GM12878 (cell line): ENCODE measurements around the gene ZNF791. TPM values are rescaled to one million over a fixed set of nuclear protein-coding genes. Genes with fewer than 3 reads are reported as not detected.
A peak's percentile ranks its signal among the peaks of the same experiment; 100 is the strongest.

Experiments
- DPF2 ChIP-seq: fragments of 450-650 bp; IDR thresholded peaks from 2 replicates; pipeline ENCODE4 v1.6.1; 2017; ENCODE audit warnings: mild to moderate bottlenecking
- EP300 ChIP-seq, 2 experiments: fragments of 150-350 bp in 1 of 2; IDR thresholded peaks; 2 replicates each; pipeline ENCODE4 v1.6.1; 2011 to 2012; ENCODE audit warnings: low read depth in 2 of 2, low read length in 2 of 2, borderline replicate concordance in 1 of 2, improper control_type of control experiment in 1 of 2, inconsistent platforms in 1 of 2; ENCODE audit not compliant: control insufficient read depth in 1 of 2
- ETV6 ChIP-seq, 2 experiments: fragments of 450-650 bp in 1 of 2; IDR thresholded peaks in 1 of 2; conservative IDR thresholded peaks in 1 of 2; 2 replicates each; pipeline ENCODE4 v1.6.1; 2014; ENCODE audit warnings: antibody characterized with exemption in 1 of 2, borderline replicate concordance in 1 of 2, low read depth in 1 of 2, mild to moderate bottlenecking in 1 of 2, moderate library complexity in 1 of 2
- GABPA ChIP-seq: IDR thresholded peaks from 2 replicates; pipeline ENCODE4 v1.6.1; 2014; ENCODE audit warnings: antibody characterized with exemption, low read depth, mild to moderate bottlenecking, inconsistent platforms
- HDAC2 ChIP-seq: fragments of 200-600 bp; sonication (generic); IDR thresholded peaks from 2 replicates; pipeline ENCODE4 v1.6.1; 2017
- MYB ChIP-seq: fragments of 150-350 bp; IDR thresholded peaks from 2 replicates; pipeline ENCODE4 v1.6.1; 2014; ENCODE audit warnings: mild to moderate bottlenecking, low read depth, low read length, borderline replicate concordance
- NFIC ChIP-seq: IDR thresholded peaks from 2 replicates; pipeline ENCODE4 v1.6.1; 2012; ENCODE audit warnings: low read depth, mild to moderate bottlenecking, inconsistent platforms, low read length, moderate library complexity
- NR2F1 ChIP-seq: fragments of 450-650 bp; conservative IDR thresholded peaks from 2 replicates; pipeline ENCODE4 v1.6.1; 2017; ENCODE audit warnings: mild to moderate bottlenecking
- SMARCA5 ChIP-seq: fragments of 450-650 bp; IDR thresholded peaks from 2 replicates; pipeline ENCODE4 v1.6.1; 2017; ENCODE audit warnings: mild to moderate bottlenecking
- SMC3 ChIP-seq: IDR thresholded peaks from 2 replicates; pipeline ENCODE4 v1.6.1; 2011; ENCODE audit warnings: low read length, improper control_type of control experiment, borderline replicate concordance
- SRF ChIP-seq, 2 experiments: IDR thresholded peaks; 2 replicates each; pipeline ENCODE4 v1.6.1; 2011; ENCODE audit warnings: low read depth in 2 of 2, low read length in 2 of 2, mild to moderate bottlenecking in 1 of 2, moderate library complexity in 1 of 2
- SUPT20H ChIP-seq: IDR thresholded peaks from 2 replicates; pipeline ENCODE4 v1.6.1; 2011; ENCODE audit warnings: low read depth, mild to moderate bottlenecking, low read length, moderate library complexity, borderline replicate concordance; ENCODE audit not compliant: control insufficient read depth
- polyA plus RNA-seq, 11 experiments: library from polyadenylated mRNA; depleted of rRNA in 4 of 11; unstranded in 6 of 11; stranded (reverse) in 5 of 11; fragments of >200 nt; fragmentation: Nextera tagmentation in 4 of 11; fragmentation: Illumina TruSeq in 1 of 11; extraction: Ambion mirVana in 4 of 11; extraction: Trizol in 1 of 11; gene quantifications; 1 replicate in 1 of 11; 2 replicates in 10 of 11; pipeline versions ENCODE4 v1.2.1 to v1.2.3, GENCODE V29; 2011 to 2016; ENCODE audit warnings: inconsistent platforms in 2 of 11, missing spikeins in 2 of 11, low read depth in 1 of 11
- total RNA-seq, 4 experiments: library from RNA; depleted of rRNA in 3 of 4; stranded (reverse); fragments of >200 nt in 3 of 4; fragmentation: Illumina TruSeq in 1 of 4; extraction: Trizol in 1 of 4; gene quantifications; 2 replicates each; pipeline versions ENCODE4 v1.2.1 to v1.2.3, GENCODE V29; 2013 to 2021
- TF ChIP-seq, protein P1 (sequence below): IDR thresholded peaks from 2 replicates; pipeline ENCODE4 v1.6.1; 2011; ENCODE audit warnings: borderline replicate concordance, low read depth, mild to moderate bottlenecking, moderate library complexity, mixed read lengths, low read length; ENCODE audit not compliant: insufficient read depth; ENCODE audit errors: extremely low read length
- TF ChIP-seq, protein P2 (sequence below): fragments of 450-650 bp; formaldehyde crosslinking; IDR thresholded peaks from 2 replicates; pipeline ENCODE4 v1.5.0; 2022; ENCODE audit warnings: mild to moderate bottlenecking, missing genetic modification characterization
- TF ChIP-seq, protein P3 (sequence below): fragments of 450-650 bp; IDR thresholded peaks from 2 replicates; pipeline ENCODE4 v1.6.1; 2018; ENCODE audit warnings: borderline replicate concordance, mild to moderate bottlenecking; ENCODE audit not compliant: partially characterized antibody
- TF ChIP-seq, protein P4 (sequence below): fragments of 450-650 bp; IDR thresholded peaks from 2 replicates; pipeline ENCODE4 v1.6.1; 2017; ENCODE audit warnings: borderline replicate concordance

The ZNF791 gene
- total and polyA plus RNA-seq, 10 of the 15 experiments (the other 5 are each of a cell fraction or from before 2014, with no cell fraction given), result 7.5 to 24.0 (median 11.8) TPM

DNA sequence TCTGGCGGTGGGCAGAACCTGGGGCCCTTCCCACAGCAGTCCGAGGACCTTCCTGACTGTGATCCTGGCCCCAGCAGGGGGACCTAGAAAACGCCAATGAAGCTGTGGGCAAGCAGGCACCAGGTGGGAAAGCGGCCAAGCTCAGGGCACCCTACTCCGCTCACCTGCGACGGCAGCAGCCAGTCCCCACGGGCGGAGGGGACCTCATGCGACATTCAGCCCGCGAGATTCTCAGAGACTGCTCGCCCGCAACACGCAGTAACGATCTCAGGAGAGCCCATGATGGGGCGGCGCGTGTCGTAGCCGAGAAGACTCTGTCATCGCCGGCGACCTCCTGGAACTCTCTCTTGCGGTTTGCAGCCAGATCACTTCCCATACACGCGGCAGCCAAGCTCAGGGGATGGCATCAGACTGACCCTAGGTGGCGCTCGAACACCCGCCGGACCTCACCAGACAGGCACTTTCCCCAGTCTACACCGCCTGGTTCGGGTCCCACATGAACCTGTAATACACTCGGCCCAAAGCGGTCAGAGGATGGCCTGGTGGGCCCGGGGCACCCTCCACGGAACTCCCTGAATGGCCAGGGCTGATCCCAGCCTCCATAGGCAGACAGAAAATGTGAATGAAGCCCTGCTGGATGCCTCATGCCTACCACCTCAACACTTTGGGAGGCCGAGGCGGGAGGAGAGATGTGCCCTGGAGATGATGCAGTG, 29.3 kb downstream of the ZNF791 start (continued):
- TF ChIP-seq, protein P1, sequence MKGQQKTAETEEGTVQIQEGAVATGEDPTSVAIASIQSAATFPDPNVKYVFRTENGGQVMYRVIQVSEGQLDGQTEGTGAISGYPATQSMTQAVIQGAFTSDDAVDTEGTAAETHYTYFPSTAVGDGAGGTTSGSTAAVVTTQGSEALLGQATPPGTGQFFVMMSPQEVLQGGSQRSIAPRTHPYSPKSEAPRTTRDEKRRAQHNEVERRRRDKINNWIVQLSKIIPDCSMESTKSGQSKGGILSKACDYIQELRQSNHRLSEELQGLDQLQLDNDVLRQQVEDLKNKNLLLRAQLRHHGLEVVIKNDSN, result no peak
- TF ChIP-seq DPF2 (peak; percentile 53; the same call in 1 of the 2 replicates), SMC3 (peak; percentile 53), SRF (IDR thresholded peaks at IDR 0.05; ENCODE audit: low read depth in 2 of 2, low read length in 2 of 2) (no peak), NR2F1 (0 out of 2 replicates have a peak, but pooled peaks have one; percentile 17), EP300 (IDR thresholded peaks at IDR 0.05; ENCODE audit: borderline replicate concordance in 1 of 2, control insufficient read depth in 1 of 2, low read depth in 2 of 2, low read length in 2 of 2) (no peak), MYB (no peak), SMARCA5 (0 out of 2 replicates have a peak, but pooled peaks have one; percentile 74), ETV6 (conservative IDR thresholded peaks at IDR 0.05 in 1 of 2, IDR thresholded peaks at IDR 0.05 in 1 of 2; ENCODE audit: borderline replicate concordance in 1 of 2, low read depth in 1 of 2) (no peak), SUPT20H (no peak), GABPA (no peak), NFIC (no peak), HDAC2 (no peak)
- TF ChIP-seq, protein P2, sequence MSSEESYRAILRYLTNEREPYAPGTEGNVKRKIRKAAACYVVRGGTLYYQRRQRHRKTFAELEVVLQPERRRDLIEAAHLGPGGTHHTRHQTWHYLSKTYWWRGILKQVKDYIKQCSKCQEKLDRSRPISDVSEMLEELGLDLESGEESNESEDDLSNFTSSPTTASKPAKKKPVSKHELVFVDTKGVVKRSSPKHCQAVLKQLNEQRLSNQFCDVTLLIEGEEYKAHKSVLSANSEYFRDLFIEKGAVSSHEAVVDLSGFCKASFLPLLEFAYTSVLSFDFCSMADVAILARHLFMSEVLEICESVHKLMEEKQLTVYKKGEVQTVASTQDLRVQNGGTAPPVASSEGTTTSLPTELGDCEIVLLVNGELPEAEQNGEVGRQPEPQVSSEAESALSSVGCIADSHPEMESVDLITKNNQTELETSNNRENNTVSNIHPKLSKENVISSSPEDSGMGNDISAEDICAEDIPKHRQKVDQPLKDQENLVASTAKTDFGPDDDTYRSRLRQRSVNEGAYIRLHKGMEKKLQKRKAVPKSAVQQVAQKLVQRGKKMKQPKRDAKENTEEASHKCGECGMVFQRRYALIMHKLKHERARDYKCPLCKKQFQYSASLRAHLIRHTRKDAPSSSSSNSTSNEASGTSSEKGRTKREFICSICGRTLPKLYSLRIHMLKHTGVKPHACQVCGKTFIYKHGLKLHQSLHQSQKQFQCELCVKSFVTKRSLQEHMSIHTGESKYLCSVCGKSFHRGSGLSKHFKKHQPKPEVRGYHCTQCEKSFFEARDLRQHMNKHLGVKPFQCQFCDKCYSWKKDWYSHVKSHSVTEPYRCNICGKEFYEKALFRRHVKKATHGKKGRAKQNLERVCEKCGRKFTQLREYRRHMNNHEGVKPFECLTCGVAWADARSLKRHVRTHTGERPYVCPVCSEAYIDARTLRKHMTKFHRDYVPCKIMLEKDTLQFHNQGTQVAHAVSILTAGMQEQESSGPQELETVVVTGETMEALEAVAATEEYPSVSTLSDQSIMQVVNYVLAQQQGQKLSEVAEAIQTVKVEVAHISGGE (CRISPR knock-in tag), result no peak
- TF ChIP-seq, protein P3, sequence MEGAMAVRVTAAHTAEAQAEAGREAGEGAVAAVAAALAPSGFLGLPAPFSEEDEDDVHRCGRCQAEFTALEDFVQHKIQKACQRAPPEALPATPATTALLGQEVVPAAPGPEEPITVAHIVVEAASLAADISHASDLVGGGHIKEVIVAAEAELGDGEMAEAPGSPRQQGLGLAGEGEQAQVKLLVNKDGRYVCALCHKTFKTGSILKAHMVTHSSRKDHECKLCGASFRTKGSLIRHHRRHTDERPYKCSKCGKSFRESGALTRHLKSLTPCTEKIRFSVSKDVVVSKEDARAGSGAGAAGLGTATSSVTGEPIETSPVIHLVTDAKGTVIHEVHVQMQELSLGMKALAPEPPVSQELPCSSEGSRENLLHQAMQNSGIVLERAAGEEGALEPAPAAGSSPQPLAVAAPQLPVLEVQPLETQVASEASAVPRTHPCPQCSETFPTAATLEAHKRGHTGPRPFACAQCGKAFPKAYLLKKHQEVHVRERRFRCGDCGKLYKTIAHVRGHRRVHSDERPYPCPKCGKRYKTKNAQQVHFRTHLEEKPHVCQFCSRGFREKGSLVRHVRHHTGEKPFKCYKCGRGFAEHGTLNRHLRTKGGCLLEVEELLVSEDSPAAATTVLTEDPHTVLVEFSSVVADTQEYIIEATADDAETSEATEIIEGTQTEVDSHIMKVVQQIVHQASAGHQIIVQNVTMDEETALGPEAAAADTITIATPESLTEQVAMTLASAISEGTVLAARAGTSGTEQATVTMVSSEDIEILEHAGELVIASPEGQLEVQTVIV, result no peak
- TF ChIP-seq, protein P4, sequence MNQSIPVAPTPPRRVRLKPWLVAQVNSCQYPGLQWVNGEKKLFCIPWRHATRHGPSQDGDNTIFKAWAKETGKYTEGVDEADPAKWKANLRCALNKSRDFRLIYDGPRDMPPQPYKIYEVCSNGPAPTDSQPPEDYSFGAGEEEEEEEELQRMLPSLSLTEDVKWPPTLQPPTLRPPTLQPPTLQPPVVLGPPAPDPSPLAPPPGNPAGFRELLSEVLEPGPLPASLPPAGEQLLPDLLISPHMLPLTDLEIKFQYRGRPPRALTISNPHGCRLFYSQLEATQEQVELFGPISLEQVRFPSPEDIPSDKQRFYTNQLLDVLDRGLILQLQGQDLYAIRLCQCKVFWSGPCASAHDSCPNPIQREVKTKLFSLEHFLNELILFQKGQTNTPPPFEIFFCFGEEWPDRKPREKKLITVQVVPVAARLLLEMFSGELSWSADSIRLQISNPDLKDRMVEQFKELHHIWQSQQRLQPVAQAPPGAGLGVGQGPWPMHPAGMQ, result no peak
